SKM-1 treated with dmso at 0.1 percent for 144 hours (cell line): ENCODE results near the gene AFDN.
A peak's percentile ranks its signal among the peaks of the same experiment; 100 is the strongest.

Source experiments
- DNase-seq: peaks from one replicate; lab custom pipeline; 2025; ENCODE audit not compliant: unreplicated experiment; lab: John Stamatoyannopoulos, UW

The AFDN gene

DNA sequence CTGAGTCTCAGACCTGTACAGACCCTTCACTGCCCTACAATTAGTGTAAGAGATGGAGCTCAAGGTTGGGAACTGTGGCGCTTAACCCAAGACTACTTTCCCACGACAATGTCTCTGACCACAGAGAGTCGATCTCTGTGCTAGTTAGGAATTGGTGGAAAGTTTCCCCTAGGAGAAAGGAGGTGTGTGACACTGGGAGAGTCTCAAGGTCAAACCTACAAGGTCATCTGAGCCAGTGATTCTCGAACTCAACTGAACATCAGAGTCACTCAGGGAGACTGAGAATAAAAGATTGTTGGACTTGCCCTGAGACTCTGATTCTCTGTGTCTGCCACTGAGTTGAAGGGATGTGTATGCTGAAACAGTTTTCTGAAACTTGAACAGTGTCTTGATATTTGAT lies 9.7 kb upstream of the AFDN start:
- no peak for DNase-seq

DNA sequence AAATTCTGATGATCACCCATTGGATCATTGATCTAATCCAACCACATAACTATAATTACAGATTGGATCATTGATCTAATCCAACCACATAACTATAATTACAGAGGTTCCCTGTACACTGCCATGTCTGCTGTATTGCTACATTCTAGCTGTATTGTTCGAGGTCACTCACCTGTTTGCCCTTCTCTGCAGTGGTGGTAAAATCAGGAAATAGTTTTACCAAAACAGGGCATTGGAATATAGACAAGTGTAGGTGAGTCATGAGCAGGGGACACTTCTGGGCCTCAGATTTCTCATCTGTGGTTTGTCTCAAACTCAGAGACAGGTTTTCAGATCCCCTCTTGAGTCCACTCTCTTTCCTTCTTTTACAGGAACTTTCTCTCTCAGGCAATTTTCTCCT lies 9.0 kb upstream of the AFDN start:
- DNase-seq: no peak

- DNase-seq: no peak
These were observed 7.1 kb upstream of the AFDN start for GRCh38 chr6:167819576-167819975.

- no peak for DNase-seq
These were observed 6.0 kb upstream of the AFDN start for GRCh38 chr6:167820681-167821080.

DNA sequence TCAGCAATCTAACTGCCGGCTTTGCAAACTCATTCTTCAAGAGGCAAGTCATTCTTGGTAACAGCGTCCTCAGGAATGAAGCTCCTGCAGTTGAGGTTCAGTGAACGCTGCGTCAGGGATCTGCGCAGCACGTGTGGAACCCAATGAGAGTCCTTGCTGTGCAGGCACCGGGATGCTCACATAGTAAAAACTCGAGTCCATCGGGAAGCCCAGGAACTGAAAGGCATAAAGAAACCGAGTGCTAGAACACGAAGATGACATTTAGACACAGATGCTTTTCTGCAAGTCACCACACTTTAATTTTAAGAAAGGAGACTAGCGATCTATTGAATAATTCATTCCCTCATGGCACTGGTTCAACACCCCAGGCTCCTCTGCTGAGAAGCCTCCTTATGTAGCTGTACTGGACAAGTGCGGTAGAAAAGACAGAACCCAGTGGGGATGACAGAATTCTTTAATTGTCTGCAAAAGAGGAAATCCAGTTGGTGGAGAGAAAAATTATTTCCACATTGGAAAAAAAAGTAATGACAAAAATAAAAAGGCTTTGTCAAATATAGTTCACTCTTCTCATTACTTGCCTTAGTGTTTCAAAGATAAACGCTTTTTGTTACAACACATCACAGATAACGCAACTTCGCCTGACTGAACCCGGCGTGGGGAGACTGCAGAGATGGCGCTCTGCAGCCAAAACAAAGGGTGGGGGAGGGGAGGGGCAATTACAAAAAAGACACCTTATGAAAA lies 1.9 kb upstream of the AFDN start:
- DNase-seq: peak; percentile 11

DNA sequence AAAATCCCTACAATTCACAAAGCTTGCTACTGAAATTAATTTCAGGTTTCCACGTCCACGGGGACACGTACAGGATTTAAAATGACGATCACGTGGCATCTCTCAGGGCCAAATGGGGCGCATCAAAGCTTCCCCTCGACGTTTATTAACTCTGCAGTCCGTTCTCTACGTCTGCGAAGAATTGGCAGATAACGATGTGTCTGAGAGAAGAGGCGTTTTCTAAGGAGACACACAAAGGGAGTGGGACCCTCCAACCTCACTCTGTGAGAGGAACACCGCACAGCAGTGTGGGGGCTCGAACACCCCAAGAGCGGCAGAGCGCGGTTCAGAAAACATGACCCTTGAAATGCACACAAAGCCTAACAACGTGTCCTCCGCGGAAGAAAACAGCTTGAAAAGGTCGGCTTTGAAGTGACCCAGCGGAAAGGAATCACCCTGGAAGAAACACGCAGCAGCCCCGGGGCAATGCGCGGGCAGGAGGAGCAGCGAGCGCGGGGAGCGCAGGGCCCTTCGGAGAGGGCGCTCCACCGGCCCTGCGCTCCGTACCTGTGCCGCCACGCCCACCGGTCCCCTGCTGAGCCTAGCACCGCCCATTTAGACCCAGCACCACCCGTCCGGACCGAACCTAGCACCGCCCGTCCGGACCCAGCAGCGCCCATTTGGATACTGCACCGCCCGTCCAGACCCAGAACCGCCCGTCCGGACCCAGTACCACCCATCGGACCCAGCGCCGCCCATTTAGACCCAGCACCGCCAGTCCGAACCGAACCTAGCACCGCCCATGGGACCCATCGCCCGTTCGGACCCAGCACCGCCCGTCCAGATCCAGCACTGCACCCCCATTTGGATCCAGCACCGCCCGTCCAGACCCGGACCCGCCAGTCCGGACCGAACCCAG lies 1.1 kb upstream of the AFDN start:
- no peak for DNase-seq

DNA sequence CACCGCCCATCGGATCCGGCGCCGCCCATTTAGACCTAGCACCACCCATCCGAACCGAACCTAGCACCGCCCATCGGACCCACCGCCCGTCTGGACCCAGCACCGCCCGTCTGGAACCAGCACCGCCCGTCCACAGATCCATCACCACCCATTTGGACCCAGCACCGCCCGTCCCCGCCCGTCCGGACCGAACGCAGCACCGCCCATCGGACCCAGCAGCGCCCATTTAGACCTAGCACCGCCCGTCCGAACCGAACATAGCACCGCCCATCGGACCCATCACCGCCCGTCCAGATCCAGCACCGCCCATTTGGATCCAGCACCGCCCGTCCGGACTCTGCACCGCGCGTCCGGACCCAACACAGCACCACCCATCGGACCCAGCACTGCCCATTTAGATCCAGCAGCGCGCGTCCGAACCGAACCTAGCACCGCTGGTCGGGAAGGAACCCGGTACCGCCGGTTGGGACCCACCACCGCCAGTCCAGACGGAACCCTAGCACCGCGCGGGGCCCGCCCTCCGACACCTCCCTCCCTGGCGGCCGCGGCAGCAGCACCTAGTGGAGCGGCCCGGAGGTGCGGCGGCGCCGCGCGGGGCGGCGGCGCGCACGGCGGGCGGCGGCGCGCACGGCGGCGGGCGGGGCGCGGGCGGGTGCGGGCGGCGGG lies 348 bp upstream of the AFDN start:
- peak; percentile 67 for DNase-seq

- peak; percentile 18 for DNase-seq
These were observed 1.0 kb downstream of the AFDN start for GRCh38 chr6:167827583-167828324.

DNA sequence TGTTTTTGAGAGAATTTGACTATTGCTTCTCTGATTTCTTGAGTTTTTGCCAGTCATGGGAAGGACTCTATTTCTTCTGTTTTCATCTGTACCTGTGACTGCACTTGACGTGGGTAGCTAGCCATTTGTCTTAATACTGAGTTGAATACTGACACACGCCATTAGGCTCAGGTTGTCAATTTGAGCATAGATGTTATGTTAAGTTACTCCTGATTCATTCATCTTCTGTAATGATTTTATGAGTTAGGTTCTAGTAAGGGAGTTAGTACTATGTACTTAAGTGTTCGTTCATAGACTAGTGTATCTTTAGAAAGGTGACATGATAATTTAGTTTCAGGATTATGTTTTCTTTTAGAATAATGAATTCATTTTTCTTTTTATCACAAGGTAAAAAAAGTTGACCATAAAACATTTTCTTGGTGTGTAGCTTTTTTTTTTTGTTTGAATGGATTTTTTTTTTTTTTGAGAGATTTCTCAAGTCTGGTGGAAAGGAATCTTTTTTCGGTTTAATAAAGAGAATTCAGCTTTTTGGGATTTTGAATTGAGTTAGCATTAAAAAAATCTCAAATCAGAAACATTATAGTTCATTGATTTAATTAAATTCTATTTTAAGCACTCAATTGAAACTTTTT lies 1.7 kb downstream of the AFDN start:
- DNase-seq: no peak

DNA sequence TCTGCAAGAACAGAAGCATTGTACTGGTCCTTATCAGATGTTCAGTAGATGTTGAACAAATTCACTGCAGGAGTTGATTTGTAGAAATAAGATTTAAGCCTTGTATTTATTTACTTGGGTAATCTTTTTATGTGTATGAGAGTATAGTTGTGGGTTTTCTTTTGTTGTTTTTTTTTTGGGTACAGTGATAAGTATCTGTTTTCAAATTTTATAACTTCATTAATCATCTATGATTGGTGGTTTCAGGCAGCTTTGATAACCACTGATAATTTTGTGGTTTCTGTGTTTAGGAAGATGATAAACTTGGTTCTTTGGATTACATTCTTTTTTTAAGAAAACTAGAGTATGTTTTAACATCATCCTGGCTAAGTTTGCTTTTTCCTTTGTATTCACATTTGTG lies 2.8 kb downstream of the AFDN start:
- DNase-seq: no peak

- no peak for DNase-seq
These were observed 4.6 kb downstream of the AFDN start for GRCh38 chr6:167831281-167831828.

DNA sequence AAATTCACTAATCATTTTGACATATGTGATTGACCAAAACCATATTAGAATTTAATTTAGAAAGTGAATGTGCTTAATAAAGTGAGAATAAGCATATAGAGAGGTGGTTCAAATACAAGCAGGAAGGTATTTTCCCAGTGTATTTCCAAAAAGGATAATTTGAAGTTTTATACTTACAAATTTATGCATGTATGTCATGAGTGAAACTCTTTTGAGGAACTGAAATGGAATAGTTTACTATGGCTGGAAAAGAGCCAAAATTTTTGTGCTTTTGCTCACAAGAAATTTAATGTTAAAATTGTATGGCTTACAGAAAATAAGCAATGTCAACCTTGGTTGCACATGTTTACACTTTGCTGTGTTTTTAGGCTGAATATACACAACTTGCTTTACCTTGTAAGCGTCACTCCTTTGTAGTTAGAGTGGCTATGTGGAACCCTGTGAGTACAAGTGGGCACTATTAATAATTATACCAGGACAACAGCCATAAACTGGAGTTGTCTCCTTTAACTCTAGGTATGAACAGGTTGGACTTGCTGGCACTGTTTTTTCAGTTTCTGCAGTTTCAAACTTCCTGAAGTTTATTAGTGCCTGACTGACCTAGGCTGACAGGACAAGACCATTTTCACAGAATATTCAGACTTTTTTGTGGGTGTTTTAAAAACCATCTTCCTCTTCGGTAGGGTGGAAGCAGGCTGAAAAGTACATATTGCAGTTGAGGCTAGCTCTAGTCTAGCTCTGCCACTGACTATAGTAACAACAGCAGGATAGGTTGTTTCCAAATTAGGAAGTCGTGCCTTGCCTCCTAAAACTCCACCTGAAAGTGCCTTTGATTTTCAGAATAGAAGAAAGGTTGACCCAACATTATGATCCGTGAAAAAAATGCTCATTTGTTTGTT lies 6.0 kb downstream of the AFDN start:
- DNase-seq: peak; percentile 27

DNA sequence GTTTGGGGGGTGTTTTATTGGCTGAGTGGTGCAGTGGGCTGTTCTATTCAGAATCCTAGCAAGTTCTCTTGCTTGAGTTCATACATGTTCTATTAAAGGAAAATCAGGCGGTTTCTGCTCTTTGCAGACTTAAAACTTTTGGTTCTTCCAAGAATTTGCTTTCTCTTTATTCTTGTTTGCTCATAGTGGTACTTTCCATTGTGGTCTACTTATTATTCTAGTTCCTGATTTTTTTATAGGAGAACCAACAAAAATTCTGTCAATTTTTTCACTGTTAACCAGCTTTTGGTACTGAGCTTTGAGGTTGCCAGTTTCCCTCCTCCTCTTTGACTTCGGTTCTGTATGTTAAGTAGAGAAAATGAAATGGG lies 6.7 kb downstream of the AFDN start:
- no peak for DNase-seq

- DNase-seq: no peak
These were observed 8.5 kb downstream of the AFDN start for GRCh38 chr6:167835260-167835659.

- no peak for DNase-seq
These were observed 10.0 kb downstream of the AFDN start for GRCh38 chr6:167836721-167837120.

DNA sequence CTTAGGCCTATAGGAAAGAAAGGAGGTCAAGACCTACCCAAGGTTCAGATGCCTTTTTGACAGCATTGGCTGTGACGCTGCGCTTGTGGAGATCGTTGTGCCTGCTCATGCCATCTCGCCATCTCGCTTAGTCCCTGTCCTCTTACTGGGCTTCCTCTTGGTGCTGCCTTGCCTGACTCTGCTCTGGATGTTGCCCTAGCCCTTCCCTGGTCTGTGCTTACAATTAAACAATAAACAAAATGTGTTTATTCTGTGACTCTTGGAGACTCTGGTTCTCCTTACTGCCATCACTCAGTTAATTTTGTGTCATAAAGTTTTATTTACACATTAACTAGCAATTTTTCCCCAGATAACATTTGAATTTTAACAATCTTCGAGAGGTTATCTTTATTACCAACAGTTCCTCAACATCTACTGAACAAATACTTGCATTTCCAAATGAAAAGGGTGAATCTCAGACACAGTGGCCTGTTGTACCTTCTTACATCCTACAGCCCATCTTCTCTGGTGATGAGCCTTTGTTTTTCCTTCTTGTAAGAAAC lies 11.6 kb downstream of the AFDN start:
- no peak for DNase-seq

- peak; percentile 44 for DNase-seq
These were observed 12.6 kb downstream of the AFDN start for GRCh38 chr6:167839343-167839742.

- DNase-seq: no peak
These were observed 13.0 kb downstream of the AFDN start for GRCh38 chr6:167839755-167840154.

GRCh38 chr6:167840160-167840525 lies 13.4 kb downstream of the AFDN start:
- no peak for DNase-seq
